ENCODE results near the gene CUL1. TPM values are rescaled to one million over a fixed set of nuclear protein-coding genes. Genes with fewer than 3 reads are reported as not detected.

The CUL1 gene
- total and polyA plus RNA-seq, 5 donors from 2014 or later, result 41.4 to 56.9 (median 47.7) TPM

GRCh38 chr7:148813890-148814289 is 115.2 kb downstream of the CUL1 start:
- Mint-ChIP-seq H3K36me3 (peaks cover 37% of the 10 kb centered on the region), H3K9me3 (no peaks in the 10 kb centered on the region), H3K27me3 (no peaks in the 10 kb centered on the region), H3K4me3 (no peak overlapping the region), H3K4me1 (peaks cover 0 to 19% (median 13%) of the 10 kb centered on the region in 4 donors), H3K27ac (no peak overlapping the region)
- Histone ChIP-seq H3K9me3 (ENCODE audit: control insufficient read depth in 2 of 2, low read length in 2 of 2) (no peaks in the 10 kb centered on the region), H3K4me1 (ENCODE audit: control insufficient read depth, insufficient read depth, low read length, poor library complexity, severe bottlenecking) (peaks cover 7% of the 10 kb centered on the region), H3K4me3 (ENCODE audit: low read depth, low read length) (no peak overlapping the region), H3K36me3 (ENCODE audit: control insufficient read depth, insufficient read depth, low read length) (peaks cover 66% of the 10 kb centered on the region), H3K27ac (ENCODE audit: insufficient read depth, low read length, poor library complexity, severe bottlenecking) (no peak overlapping the region), H3K27me3 (ENCODE audit: control insufficient read depth, insufficient read depth, low read length) (no peaks in the 10 kb centered on the region)
- no peak for DNase-seq
- ATAC-seq (ENCODE audit: low read depth in 2 of 2), result no peak

GRCh38 chr7:148814922-148815559 is 116.3 kb downstream of the CUL1 start:
- peak overlapping the region in 2 of 3 donors; percentile 21 to 66 for H3K27ac Mint-ChIP-seq
- DNase-seq (no peak), ATAC-seq (ENCODE audit: low read depth in 2 of 2) (no peak)
- peaks cover 35% of the 10 kb centered on the region for H3K36me3 Mint-ChIP-seq
- Histone ChIP-seq H3K27me3 (ENCODE audit: control insufficient read depth, insufficient read depth, low read length) (no peaks in the 10 kb centered on the region), H3K4me1 (ENCODE audit: control insufficient read depth, insufficient read depth, low read length, poor library complexity, severe bottlenecking) (peaks cover 7% of the 10 kb centered on the region), H3K4me3 (ENCODE audit: low read depth, low read length) (no peak overlapping the region), H3K36me3 (ENCODE audit: control insufficient read depth, insufficient read depth, low read length) (peaks cover 62% of the 10 kb centered on the region), H3K27ac (ENCODE audit: insufficient read depth, low read length, poor library complexity, severe bottlenecking) (no peak overlapping the region), H3K9me3 (ENCODE audit: control insufficient read depth in 2 of 2, low read length in 2 of 2) (no peaks in the 10 kb centered on the region)
- H3K4me3 Mint-ChIP-seq, result no peak overlapping the region
- H3K4me1 Mint-ChIP-seq, result peaks cover 0 to 19% (median 13%) of the 10 kb centered on the region in 4 donors
- no peaks in the 10 kb centered on the region for H3K9me3 Mint-ChIP-seq
- H3K27me3 Mint-ChIP-seq, result no peaks in the 10 kb centered on the region

GRCh38 chr7:148815612-148816011 is 116.9 kb downstream of the CUL1 start:
- no peak overlapping the region for H3K4me3 Mint-ChIP-seq
- peak overlapping the region in 1 of 3 donors; percentile 66 for H3K27ac Mint-ChIP-seq
- Histone ChIP-seq H3K4me3 (ENCODE audit: low read depth, low read length) (no peak overlapping the region), H3K36me3 (ENCODE audit: control insufficient read depth, insufficient read depth, low read length) (peaks cover 57% of the 10 kb centered on the region), H3K9me3 (ENCODE audit: control insufficient read depth in 2 of 2, low read length in 2 of 2) (no peaks in the 10 kb centered on the region), H3K27ac (ENCODE audit: insufficient read depth, low read length, poor library complexity, severe bottlenecking) (no peak overlapping the region), H3K27me3 (ENCODE audit: control insufficient read depth, insufficient read depth, low read length) (no peaks in the 10 kb centered on the region), H3K4me1 (ENCODE audit: control insufficient read depth, insufficient read depth, low read length, poor library complexity, severe bottlenecking) (peaks cover 7% of the 10 kb centered on the region)
- ATAC-seq (ENCODE audit: low read depth in 2 of 2) (no peak), DNase-seq (no peak)
- H3K4me1 Mint-ChIP-seq, result peaks cover 0 to 19% (median 13%) of the 10 kb centered on the region in 4 donors
- H3K27me3 Mint-ChIP-seq, result no peaks in the 10 kb centered on the region
- H3K9me3 Mint-ChIP-seq, result no peaks in the 10 kb centered on the region
- peaks cover 33% of the 10 kb centered on the region for H3K36me3 Mint-ChIP-seq

- no peaks in the 10 kb centered on the region for H3K27me3 Mint-ChIP-seq
- Histone ChIP-seq H3K4me3 (ENCODE audit: low read depth, low read length) (no peak overlapping the region), H3K27ac (ENCODE audit: insufficient read depth, low read length, poor library complexity, severe bottlenecking) (no peak overlapping the region), H3K4me1 (ENCODE audit: control insufficient read depth, insufficient read depth, low read length, poor library complexity, severe bottlenecking) (peaks cover 3% of the 10 kb centered on the region), H3K36me3 (ENCODE audit: control insufficient read depth, insufficient read depth, low read length) (peaks cover 36% of the 10 kb centered on the region), H3K9me3 (ENCODE audit: control insufficient read depth in 2 of 2, low read length in 2 of 2) (no peaks in the 10 kb centered on the region), H3K27me3 (ENCODE audit: control insufficient read depth, insufficient read depth, low read length) (no peaks in the 10 kb centered on the region)
- H3K9me3 Mint-ChIP-seq, result no peaks in the 10 kb centered on the region
- no peak for ATAC-seq (ENCODE audit: low read depth in 2 of 2)
- peaks cover 25% of the 10 kb centered on the region for H3K36me3 Mint-ChIP-seq
- no peak overlapping the region for H3K27ac Mint-ChIP-seq
- no peak overlapping the region for H3K4me3 Mint-ChIP-seq
- no peaks in the 10 kb centered on the region for H3K4me1 Mint-ChIP-seq
- no peak for DNase-seq
These were observed 121.1 kb downstream of the CUL1 start for GRCh38 chr7:148819697-148820360.

- no peak for DNase-seq
- H3K27ac ChIP-seq (ENCODE audit: insufficient read depth, low read length, poor library complexity, severe bottlenecking), result no peak overlapping the region
- no peaks in the 10 kb centered on the region for H3K9me3 ChIP-seq (ENCODE audit: control insufficient read depth in 2 of 2, low read length in 2 of 2)
- no peak overlapping the region for H3K4me3 Mint-ChIP-seq
- no peak overlapping the region for H3K4me3 ChIP-seq (ENCODE audit: low read depth, low read length)
- ATAC-seq (ENCODE audit: low read depth in 2 of 2), result no peak
- H3K4me1 Mint-ChIP-seq, result no peaks in the 10 kb centered on the region
- no peak overlapping the region for H3K27ac Mint-ChIP-seq
- H3K4me1 ChIP-seq (ENCODE audit: control insufficient read depth, insufficient read depth, low read length, poor library complexity, severe bottlenecking), result peaks cover 3% of the 10 kb centered on the region
- peaks cover 25% of the 10 kb centered on the region for H3K36me3 Mint-ChIP-seq
- no peaks in the 10 kb centered on the region for H3K27me3 ChIP-seq (ENCODE audit: control insufficient read depth, insufficient read depth, low read length)
- H3K27me3 Mint-ChIP-seq, result no peaks in the 10 kb centered on the region
- H3K36me3 ChIP-seq (ENCODE audit: control insufficient read depth, insufficient read depth, low read length), result peaks cover 34% of the 10 kb centered on the region
- H3K9me3 Mint-ChIP-seq, result no peaks in the 10 kb centered on the region
These were observed 122.7 kb downstream of the CUL1 start for GRCh38 chr7:148821422-148821821.

- Histone ChIP-seq H3K27me3 (ENCODE audit: control insufficient read depth, insufficient read depth, low read length) (no peaks in the 10 kb centered on the region), H3K36me3 (ENCODE audit: control insufficient read depth, insufficient read depth, low read length) (peaks cover 27% of the 10 kb centered on the region), H3K4me1 (ENCODE audit: control insufficient read depth, insufficient read depth, low read length, poor library complexity, severe bottlenecking) (no peaks in the 10 kb centered on the region), H3K4me3 (ENCODE audit: low read depth, low read length) (no peak overlapping the region), H3K27ac (ENCODE audit: insufficient read depth, low read length, poor library complexity, severe bottlenecking) (no peak overlapping the region), H3K9me3 (ENCODE audit: control insufficient read depth in 2 of 2, low read length in 2 of 2) (no peaks in the 10 kb centered on the region)
- Mint-ChIP-seq H3K27me3 (no peaks in the 10 kb centered on the region), H3K9me3 (no peaks in the 10 kb centered on the region), H3K4me3 (no peak overlapping the region), H3K27ac (peak overlapping the region in 1 of 3 donors; percentile 67), H3K36me3 (peaks cover 15% of the 10 kb centered on the region), H3K4me1 (no peaks in the 10 kb centered on the region)
- ATAC-seq (ENCODE audit: low read depth in 2 of 2), result no peak
- DNase-seq, result no peak
These were observed 126.2 kb downstream of the CUL1 start for GRCh38 chr7:148824864-148825263.

- Histone ChIP-seq H3K27me3 (ENCODE audit: control insufficient read depth, insufficient read depth, low read length) (no peaks in the 10 kb centered on the region), H3K9me3 (ENCODE audit: control insufficient read depth in 2 of 2, low read length in 2 of 2) (no peaks in the 10 kb centered on the region), H3K4me3 (ENCODE audit: low read depth, low read length) (no peak overlapping the region), H3K27ac (ENCODE audit: insufficient read depth, low read length, poor library complexity, severe bottlenecking) (no peak overlapping the region), H3K4me1 (ENCODE audit: control insufficient read depth, insufficient read depth, low read length, poor library complexity, severe bottlenecking) (no peaks in the 10 kb centered on the region), H3K36me3 (ENCODE audit: control insufficient read depth, insufficient read depth, low read length) (peaks cover 27% of the 10 kb centered on the region)
- no peak for ATAC-seq (ENCODE audit: low read depth in 2 of 2)
- no peaks in the 10 kb centered on the region for H3K27me3 Mint-ChIP-seq
- peaks cover 0 to 1% (median under 1%) of the 10 kb centered on the region in 4 donors for H3K4me1 Mint-ChIP-seq
- no peaks in the 10 kb centered on the region for H3K9me3 Mint-ChIP-seq
- peaks cover 12% of the 10 kb centered on the region for H3K36me3 Mint-ChIP-seq
- no peak for DNase-seq
- H3K27ac Mint-ChIP-seq, result peak overlapping the region in 1 of 3 donors; percentile 67
- H3K4me3 Mint-ChIP-seq, result no peak overlapping the region
These were observed 126.6 kb downstream of the CUL1 start for GRCh38 chr7:148825338-148825737.

- ATAC-seq (ENCODE audit: low read depth in 2 of 2), result no peak
- peaks cover 12% of the 10 kb centered on the region for H3K36me3 Mint-ChIP-seq
- Histone ChIP-seq H3K4me1 (ENCODE audit: control insufficient read depth, insufficient read depth, low read length, poor library complexity, severe bottlenecking) (no peaks in the 10 kb centered on the region), H3K36me3 (ENCODE audit: control insufficient read depth, insufficient read depth, low read length) (peaks cover 31% of the 10 kb centered on the region), H3K27ac (ENCODE audit: insufficient read depth, low read length, poor library complexity, severe bottlenecking) (no peak overlapping the region), H3K27me3 (ENCODE audit: control insufficient read depth, insufficient read depth, low read length) (no peaks in the 10 kb centered on the region), H3K4me3 (ENCODE audit: low read depth, low read length) (no peak overlapping the region), H3K9me3 (ENCODE audit: control insufficient read depth in 2 of 2, low read length in 2 of 2) (no peaks in the 10 kb centered on the region)
- H3K27me3 Mint-ChIP-seq, result no peaks in the 10 kb centered on the region
- peak overlapping the region in 1 of 3 donors; percentile 20 for H3K27ac Mint-ChIP-seq
- H3K4me1 Mint-ChIP-seq, result peaks cover 3 to 12% (median 6%) of the 10 kb centered on the region in 4 donors
- DNase-seq, result no peak
- no peak overlapping the region for H3K4me3 Mint-ChIP-seq
- no peaks in the 10 kb centered on the region for H3K9me3 Mint-ChIP-seq
These were observed 130.3 kb downstream of the CUL1 start for GRCh38 chr7:148828965-148829364.

All from CD4-positive, CD25-positive, alpha-beta regulatory T cell (primary cell).